Fibroblast of peridontal ligament (primary cell): Measurements from ENCODE around the gene NANOS3.
A peak's percentile ranks its signal among the peaks of the same experiment; 100 is the strongest.
"Not testable (repeated sequence)": the region's sequence is repeated elsewhere in the genome, so short reads cannot be mapped to it uniquely, and the experiment has no call there.

ENCODE experiments used
- DNase-seq: peaks from one replicate; pipeline ENCODE4 v3.0.0-alpha.2; 2010; ENCODE audit errors: extremely low read depth

The NANOS3 gene

GRCh38 chr19:13920940-13921747 lies 44.2 kb downstream of the NANOS3 start:
- peak; percentile 43 for DNase-seq

DNA sequence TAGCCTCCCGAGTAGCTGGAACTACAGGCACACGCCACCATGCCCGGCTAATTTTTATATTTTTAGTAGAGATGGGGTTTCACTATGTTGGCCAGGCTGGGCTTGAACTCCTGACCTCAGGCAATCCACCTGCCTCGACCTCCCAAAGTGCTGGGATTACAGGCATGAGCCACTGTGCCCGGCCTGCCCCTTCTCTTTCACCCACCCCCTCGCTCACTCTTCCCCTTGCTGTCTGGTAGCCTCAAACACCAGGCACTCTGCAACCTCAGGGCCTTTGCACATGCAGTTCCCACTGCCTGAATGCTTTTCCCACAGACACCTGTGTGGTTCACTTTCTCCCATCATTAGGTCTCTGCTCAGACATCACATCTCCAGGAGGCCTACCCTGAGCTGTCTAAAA lies 45.2 kb downstream of the NANOS3 start:
- not testable (repeated sequence) for DNase-seq

DNA sequence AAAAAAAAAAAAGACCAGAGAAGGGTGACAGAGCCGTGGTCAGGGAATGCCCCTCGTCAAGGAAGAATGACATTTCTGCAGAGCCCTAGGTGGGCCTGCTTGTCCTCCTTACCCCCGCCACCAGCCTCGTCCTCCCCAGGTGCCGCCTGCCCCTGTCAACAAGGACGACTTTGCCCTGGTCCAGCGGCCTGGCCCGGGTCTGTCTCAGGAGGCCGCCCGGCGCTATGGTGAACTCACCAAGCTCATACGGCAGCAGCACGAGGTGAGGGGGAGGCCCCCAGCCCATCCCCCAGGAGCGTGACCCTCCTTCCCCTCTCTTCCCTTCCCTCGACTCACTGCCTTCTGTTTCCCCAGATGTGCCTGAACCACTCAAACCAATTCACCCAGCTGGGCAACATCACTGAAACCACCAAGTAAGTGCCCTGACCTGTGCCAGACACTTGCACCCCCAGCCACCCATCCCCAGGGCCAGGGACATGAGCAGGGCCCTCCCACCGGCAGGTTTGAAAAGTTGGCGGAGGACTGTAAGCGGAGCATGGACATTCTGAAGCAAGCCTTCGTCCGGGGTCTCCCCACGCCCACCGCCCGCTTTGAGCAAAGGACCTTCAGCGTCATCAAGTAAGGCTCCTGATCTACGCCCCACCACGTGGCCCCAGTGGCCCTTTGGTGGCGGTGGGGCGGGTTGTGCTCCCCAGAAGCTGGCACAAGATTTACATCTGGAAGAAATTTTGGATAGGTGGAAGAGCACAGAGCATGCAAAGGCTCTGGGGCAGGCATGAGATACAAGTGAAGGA lies 46.5 kb downstream of the NANOS3 start:
- no peak for DNase-seq

GRCh38 chr19:13926010-13926409 lies 49.1 kb downstream of the NANOS3 start:
- no peak for DNase-seq

DNA sequence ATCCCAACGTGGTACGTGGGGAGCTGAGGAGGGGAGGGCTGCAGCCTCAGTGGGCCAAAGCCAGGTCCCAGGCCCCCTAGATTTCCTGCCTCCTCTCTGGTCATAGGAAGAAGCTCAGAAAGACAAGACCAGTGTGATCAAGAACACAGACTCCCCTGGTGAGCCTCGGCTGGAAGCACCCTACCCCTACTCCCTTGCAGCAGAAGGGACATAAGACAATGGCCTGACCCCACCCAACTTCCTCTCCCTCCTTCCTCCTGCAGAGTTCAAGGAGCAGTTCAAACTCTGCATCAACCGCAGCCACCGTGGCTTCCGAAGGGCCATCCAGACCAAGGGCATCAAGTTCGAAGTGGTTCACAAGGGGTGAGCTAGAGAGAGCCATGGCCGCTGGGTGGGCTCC lies 49.8 kb downstream of the NANOS3 start:
- no peak for DNase-seq

DNA sequence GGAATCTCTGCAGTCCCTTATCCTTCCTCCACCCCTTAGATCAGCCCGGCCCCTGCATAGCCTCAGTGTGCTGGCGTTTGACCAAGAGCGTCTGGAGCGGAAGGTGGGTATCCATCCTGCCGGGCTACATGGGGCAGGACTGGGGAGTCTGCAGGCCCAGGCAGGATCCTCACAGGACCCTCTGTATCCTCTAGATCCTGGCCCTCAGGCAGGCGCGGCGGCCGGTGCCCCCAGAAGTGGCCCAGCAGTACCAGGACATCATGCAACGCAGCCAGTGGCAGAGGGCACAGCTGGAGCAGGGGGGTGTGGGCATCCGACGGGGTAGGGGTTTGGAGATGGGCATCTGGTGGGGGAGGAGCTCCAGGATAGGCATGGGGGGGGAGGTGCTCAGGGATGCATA lies 52.4 kb downstream of the NANOS3 start:
- no peak for DNase-seq

DNA sequence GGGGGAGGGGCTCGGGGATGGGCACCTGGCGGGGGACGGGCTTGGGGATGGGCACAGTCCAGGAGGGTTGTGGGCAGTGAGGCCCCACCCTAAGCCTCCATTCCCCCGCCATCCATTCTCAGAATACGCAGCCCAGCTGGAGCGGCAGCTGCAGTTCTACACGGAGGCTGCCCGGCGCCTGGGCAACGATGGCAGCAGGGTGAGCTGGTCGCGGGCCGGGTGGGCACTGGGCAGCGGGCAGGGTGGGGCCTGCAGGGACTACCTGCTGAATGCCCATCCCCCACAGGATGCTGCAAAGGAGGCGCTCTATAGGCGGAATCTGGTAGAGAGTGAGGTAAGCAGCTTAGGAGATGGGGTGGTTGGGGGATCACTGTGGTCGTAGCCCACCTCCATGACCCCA lies 53.0 kb downstream of the NANOS3 start:
- no peak for DNase-seq
